ENCODE measurements around the gene STX10. TPM values are rescaled to one million over a fixed set of nuclear protein-coding genes. Genes with fewer than 3 reads are reported as not detected.

STX10 gene
- total RNA-seq, 1 experiment from 2014 or later: 43.6 TPM

DNA sequence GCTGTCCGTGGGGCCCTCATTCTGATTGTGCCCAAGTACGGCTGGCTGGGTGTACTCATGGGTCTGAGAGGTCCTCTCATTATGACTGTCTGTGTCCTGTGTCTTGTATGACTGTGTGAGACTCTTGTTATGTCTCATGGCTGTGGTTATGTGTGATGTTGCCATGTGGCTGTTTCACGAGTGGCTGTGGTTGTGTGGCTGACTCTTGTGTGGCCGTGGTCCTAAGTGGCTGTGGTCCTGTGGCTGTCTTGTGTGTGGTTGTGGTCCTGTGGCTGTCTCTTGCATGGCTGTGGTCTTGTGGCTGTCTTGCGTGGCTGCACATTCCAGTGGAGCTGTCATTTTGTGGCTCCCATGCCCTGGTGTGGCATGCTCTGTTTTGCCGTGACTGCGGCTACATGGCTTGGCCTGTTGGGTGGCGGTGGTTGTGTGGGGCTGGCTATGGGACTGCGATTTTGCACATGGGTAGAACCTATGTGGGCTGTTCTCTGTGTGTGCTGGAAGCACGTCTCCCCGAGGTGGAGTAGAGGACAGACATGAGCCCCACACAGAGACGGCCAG lies 50.1 kb downstream of the STX10 start:
- H3K27ac ChIP-seq (ENCODE audit: low read length): no peak overlapping the region
- in situ Hi-C loops (cut with HindIII; ENCODE audit: low pct_unique_long_range_greater_than_20kb, low sequenced_read_pairs): no loop called here
- no peak for DNase-seq (ENCODE audit: low read depth, low spot score)
- ATAC-seq: no peak
- intact Hi-C loops (cut with micrococcal nuclease; ENCODE audit: unreplicated experiment): no loop called here
- POLR2A ChIA-PET: no interaction called here
- TF ChIP-seq, protein P1, sequence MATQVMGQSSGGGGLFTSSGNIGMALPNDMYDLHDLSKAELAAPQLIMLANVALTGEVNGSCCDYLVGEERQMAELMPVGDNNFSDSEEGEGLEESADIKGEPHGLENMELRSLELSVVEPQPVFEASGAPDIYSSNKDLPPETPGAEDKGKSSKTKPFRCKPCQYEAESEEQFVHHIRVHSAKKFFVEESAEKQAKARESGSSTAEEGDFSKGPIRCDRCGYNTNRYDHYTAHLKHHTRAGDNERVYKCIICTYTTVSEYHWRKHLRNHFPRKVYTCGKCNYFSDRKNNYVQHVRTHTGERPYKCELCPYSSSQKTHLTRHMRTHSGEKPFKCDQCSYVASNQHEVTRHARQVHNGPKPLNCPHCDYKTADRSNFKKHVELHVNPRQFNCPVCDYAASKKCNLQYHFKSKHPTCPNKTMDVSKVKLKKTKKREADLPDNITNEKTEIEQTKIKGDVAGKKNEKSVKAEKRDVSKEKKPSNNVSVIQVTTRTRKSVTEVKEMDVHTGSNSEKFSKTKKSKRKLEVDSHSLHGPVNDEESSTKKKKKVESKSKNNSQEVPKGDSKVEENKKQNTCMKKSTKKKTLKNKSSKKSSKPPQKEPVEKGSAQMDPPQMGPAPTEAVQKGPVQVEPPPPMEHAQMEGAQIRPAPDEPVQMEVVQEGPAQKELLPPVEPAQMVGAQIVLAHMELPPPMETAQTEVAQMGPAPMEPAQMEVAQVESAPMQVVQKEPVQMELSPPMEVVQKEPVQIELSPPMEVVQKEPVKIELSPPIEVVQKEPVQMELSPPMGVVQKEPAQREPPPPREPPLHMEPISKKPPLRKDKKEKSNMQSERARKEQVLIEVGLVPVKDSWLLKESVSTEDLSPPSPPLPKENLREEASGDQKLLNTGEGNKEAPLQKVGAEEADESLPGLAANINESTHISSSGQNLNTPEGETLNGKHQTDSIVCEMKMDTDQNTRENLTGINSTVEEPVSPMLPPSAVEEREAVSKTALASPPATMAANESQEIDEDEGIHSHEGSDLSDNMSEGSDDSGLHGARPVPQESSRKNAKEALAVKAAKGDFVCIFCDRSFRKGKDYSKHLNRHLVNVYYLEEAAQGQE (IDR thresholded peaks at IDR 0.05; ENCODE audit: insufficient read depth in 1 of 2, low read depth in 2 of 2, low read length in 1 of 2): no peak
- TF ChIP-seq SIN3A (IDR thresholded peaks at IDR 0.05; ENCODE audit: borderline replicate concordance, insufficient read depth, low read depth, low read length) (no peak), POLR2AphosphoS5 (IDR thresholded peaks at IDR 0.05; ENCODE audit: low read depth, low read length) (no peak), TCF7L2 (IDR thresholded peaks at IDR 0.05; ENCODE audit: low read depth, low read length) (no peak)
- TF ChIP-seq, protein P2, sequence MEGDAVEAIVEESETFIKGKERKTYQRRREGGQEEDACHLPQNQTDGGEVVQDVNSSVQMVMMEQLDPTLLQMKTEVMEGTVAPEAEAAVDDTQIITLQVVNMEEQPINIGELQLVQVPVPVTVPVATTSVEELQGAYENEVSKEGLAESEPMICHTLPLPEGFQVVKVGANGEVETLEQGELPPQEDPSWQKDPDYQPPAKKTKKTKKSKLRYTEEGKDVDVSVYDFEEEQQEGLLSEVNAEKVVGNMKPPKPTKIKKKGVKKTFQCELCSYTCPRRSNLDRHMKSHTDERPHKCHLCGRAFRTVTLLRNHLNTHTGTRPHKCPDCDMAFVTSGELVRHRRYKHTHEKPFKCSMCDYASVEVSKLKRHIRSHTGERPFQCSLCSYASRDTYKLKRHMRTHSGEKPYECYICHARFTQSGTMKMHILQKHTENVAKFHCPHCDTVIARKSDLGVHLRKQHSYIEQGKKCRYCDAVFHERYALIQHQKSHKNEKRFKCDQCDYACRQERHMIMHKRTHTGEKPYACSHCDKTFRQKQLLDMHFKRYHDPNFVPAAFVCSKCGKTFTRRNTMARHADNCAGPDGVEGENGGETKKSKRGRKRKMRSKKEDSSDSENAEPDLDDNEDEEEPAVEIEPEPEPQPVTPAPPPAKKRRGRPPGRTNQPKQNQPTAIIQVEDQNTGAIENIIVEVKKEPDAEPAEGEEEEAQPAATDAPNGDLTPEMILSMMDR (IDR thresholded peaks at IDR 0.05): no peak
- no peaks in the 10 kb centered on the region for H3K9me3 ChIP-seq (ENCODE audit: control insufficient read depth, insufficient read depth, low read depth, low read length)
- H3K4me1 ChIP-seq (ENCODE audit: control insufficient read depth, insufficient read depth, low read length): peaks cover 24% of the 10 kb centered on the region
- H3K27me3 ChIP-seq (ENCODE audit: control insufficient read depth, insufficient read depth, low read length): no peaks in the 10 kb centered on the region
- BruUV-seq (replicated peaks): no TSS peak
- no peak overlapping the region for H3K4me3 ChIP-seq (ENCODE audit: low read depth in 2 of 2, low read length in 2 of 2)
- CTCF ChIA-PET: no interaction called here
- H3K36me3 ChIP-seq (ENCODE audit: control insufficient read depth, insufficient read depth, low read length): no peaks in the 10 kb centered on the region

DNA sequence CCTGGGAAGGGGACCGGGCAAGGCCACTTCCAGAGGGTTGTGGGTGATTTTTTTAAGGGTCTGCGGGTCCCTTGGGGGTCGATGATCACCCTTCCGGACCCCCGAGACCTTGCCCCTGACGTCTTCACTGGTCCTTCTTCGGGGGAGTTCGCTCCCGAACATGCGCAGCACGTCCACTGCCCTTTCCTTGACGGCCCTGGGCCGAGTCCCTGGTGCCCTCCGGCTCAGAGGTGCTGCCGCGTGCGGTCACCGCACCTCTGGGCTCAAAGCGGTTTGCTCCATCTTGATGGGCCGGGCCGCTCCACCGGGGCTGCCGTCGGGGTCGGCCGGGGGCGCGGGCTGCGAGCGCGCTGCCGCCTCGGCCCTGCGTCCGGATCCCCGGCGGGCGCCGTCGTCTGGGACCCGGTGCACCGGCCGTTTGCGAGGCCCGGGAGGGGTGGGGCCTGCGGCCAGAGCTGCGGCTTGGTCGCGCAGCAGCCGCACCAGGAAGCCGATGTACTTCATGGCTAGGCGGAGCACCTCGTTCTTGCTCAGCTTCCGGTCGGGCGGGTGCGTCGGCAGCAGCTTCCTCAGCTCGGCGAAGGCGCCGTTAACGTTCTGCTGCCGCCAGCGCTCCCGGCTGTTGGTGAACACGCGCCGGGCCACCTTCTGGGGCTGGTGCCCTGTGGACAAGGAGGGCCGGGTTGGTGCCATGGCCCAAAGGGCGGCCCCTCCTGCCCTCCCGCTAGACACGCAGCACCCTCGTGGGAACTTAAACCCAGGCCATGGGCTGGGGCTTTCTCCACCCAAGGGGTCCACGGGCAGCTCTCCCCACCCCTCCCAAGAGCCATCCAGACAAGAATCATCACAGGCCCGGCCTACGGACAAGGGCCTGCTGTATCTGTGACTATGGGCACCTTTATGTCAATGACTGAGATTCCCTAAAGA lies 50.8 kb downstream of the STX10 start:
- ATAC-seq: no peak
- POLR2A ChIA-PET: no interaction called here
- BruUV-seq (replicated peaks): no TSS peak

More for the DNA sequence above, 50.8 kb downstream of the STX10 start:
- no peak overlapping the region for H3K27ac ChIP-seq (ENCODE audit: low read length)
- no peaks in the 10 kb centered on the region for H3K9me3 ChIP-seq (ENCODE audit: control insufficient read depth, insufficient read depth, low read depth, low read length)
- no peak overlapping the region for H3K4me3 ChIP-seq (ENCODE audit: low read depth in 2 of 2, low read length in 2 of 2)
- intact Hi-C loops (cut with micrococcal nuclease; ENCODE audit: unreplicated experiment) (loop anchor here (10.0 kb wide), 1 partner anchor 65 kb away; no protein-coding TSS in a partner anchor), in situ Hi-C loops (cut with HindIII; ENCODE audit: low pct_unique_long_range_greater_than_20kb, low sequenced_read_pairs) (no loop called here)
- no peaks in the 10 kb centered on the region for H3K27me3 ChIP-seq (ENCODE audit: control insufficient read depth, insufficient read depth, low read length)
- no peak for DNase-seq (ENCODE audit: low read depth, low spot score)
- no peaks in the 10 kb centered on the region for H3K36me3 ChIP-seq (ENCODE audit: control insufficient read depth, insufficient read depth, low read length)
- CTCF ChIA-PET: no interaction called here
- TF ChIP-seq, protein P2 (IDR thresholded peaks at IDR 0.05): no peak
- TF ChIP-seq SIN3A (IDR thresholded peaks at IDR 0.05; ENCODE audit: borderline replicate concordance, insufficient read depth, low read depth, low read length): no peak
- TF ChIP-seq POLR2AphosphoS5 (IDR thresholded peaks at IDR 0.05; ENCODE audit: low read depth, low read length): no peak
- no peak for TF ChIP-seq TCF7L2 (IDR thresholded peaks at IDR 0.05; ENCODE audit: low read depth, low read length)
- TF ChIP-seq, protein P1 (IDR thresholded peaks at IDR 0.05; ENCODE audit: insufficient read depth in 1 of 2, low read depth in 2 of 2, low read length in 1 of 2): no peak
- H3K4me1 ChIP-seq (ENCODE audit: control insufficient read depth, insufficient read depth, low read length): peaks cover 31% of the 10 kb centered on the region

All from Panc1 (cell line).